Activated naive CD4-positive, alpha-beta T cell treated with anti-CD3 and anti-CD28 coated beads for 36 hours (primary cell): ENCODE results near the gene DNAH5. TPM values are rescaled to one million over a fixed set of nuclear protein-coding genes. Genes with fewer than 3 reads are reported as not detected.

ENCODE experiments used
- CTCF ChIA-PET: fragments of 350-600 bp; sonication (Branson Sonifier 250); formaldehyde crosslinking; loops from one replicate; lab custom pipeline; 2021; ENCODE audit warnings: antibody characterized with exemption; lab: Charles Lee
- DNase-seq: peaks from one replicate; pipeline ENCODE4 v3.0.0-alpha.2; 2020
- H3K27ac Mint-ChIP-seq: one replicate; pipeline ENCODE4 v1.8.0; 2021; ENCODE audit warnings: mild to moderate bottlenecking, mixed read lengths
- H3K27me3 Mint-ChIP-seq: one replicate; pipeline ENCODE4 v1.8.0; 2021; ENCODE audit warnings: low read depth, mixed read lengths
- H3K36me3 Mint-ChIP-seq: one replicate; pipeline ENCODE4 v1.8.0; 2021; ENCODE audit warnings: low read depth, mixed read lengths
- H3K4me1 Mint-ChIP-seq: one replicate; pipeline ENCODE4 v1.8.0; 2021; ENCODE audit warnings: low read depth, mixed read lengths
- H3K4me3 Mint-ChIP-seq: one replicate; pipeline ENCODE4 v1.8.0; 2021; ENCODE audit warnings: mild to moderate bottlenecking, moderate library complexity, mixed read lengths
- H3K9me3 Mint-ChIP-seq: one replicate; pipeline ENCODE4 v1.8.0; 2021; ENCODE audit warnings: mixed read lengths
- intact Hi-C: fragments of 100-400 bp; cut with micrococcal nuclease; formaldehyde crosslinking; loops from one replicate; pipeline ENCODE4 v1.15.1; 2023
- total RNA-seq, 2 experiments: library from RNA; stranded (reverse); gene quantifications; one replicate each; pipeline ENCODE4 v1.2.3, GENCODE V29; 2021

Gene DNAH5
- total RNA-seq, 2 experiments from 2014 or later, result not detected

DNA sequence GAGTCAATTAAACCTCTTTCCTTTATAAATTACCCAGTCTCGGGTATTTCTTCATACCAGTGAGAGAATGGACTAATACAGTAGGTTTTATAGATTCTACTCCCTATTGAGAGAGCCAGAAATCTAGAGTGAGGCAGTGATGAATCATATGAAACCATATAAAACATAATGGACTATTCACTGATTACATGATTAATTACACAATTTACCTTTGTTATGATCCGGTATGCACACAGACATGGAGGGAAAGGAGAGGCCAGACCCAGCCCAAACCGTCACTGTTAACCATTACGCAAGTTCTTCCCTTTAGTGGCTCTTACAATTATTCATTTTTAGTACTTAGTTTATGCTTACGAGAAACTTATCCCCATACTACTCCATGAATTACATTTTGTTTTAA is 205.0 kb downstream of the DNAH5 start:
- Mint-ChIP-seq H3K4me1 (no peaks in the 10 kb centered on the region), H3K4me3 (no peak overlapping the region), H3K27ac (no peak overlapping the region), H3K27me3 (no peaks in the 10 kb centered on the region), H3K9me3 (peaks cover 12% of the 10 kb centered on the region), H3K36me3 (no peaks in the 10 kb centered on the region)
- CTCF ChIA-PET, result no interaction called here
- intact Hi-C loops, result no loop called here
- no peak for DNase-seq

DNA sequence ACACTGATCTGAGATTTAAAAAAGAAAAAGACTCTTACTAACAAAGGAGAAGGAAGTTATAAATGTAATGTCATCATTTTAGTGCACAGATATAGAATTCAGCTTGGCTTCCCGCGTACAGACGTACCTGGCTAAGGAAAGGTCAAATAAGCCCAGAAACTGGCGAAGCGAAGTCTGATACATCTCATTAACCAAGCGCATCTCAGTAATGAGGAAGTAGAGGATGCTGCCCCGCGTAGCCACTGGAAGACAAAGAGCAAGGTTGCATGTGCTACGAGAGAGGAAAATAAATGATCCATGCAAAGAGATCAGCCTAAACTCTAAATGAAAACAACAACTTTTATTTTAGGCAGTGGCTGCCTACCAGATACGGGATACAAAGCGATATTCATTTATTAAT is 208.8 kb downstream of the DNAH5 start:
- DNase-seq, result no peak
- CTCF ChIA-PET, result no interaction called here
- H3K4me3 Mint-ChIP-seq, result no peak overlapping the region
- intact Hi-C loops, result no loop called here
- peaks cover 12% of the 10 kb centered on the region for H3K9me3 Mint-ChIP-seq
- no peak overlapping the region for H3K27ac Mint-ChIP-seq
- H3K27me3 Mint-ChIP-seq, result no peaks in the 10 kb centered on the region
- H3K36me3 Mint-ChIP-seq, result no peaks in the 10 kb centered on the region
- no peaks in the 10 kb centered on the region for H3K4me1 Mint-ChIP-seq

DNA sequence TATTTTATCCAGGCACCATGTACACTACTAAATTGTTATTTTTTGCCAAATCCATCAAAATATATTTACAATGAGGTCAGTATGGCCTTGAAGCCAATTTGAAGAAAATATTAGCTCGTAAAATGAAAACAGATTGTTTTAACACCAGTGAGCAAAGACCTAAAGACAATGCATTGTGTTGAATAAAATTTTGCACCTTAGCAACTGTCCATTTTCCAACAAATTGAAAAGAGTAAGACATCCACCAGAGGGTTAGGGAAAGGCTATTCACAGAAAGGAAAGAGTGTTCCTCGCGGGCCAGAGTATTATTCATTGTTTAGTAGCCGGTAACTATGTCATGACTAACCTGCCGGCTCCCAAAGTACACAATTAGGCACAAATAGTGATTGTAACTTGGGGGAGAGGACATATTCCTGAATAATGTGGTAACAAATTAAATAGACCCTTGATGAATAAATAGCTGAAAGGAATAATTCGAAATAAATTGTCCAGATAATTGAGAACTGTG is 213.3 kb downstream of the DNAH5 start:
- H3K27me3 Mint-ChIP-seq, result no peaks in the 10 kb centered on the region
- DNase-seq, result no peak
- intact Hi-C loops, result no loop called here
- no peaks in the 10 kb centered on the region for H3K4me1 Mint-ChIP-seq
- no peak overlapping the region for H3K27ac Mint-ChIP-seq
- peaks cover 5% of the 10 kb centered on the region for H3K9me3 Mint-ChIP-seq
- CTCF ChIA-PET, result no interaction called here
- H3K36me3 Mint-ChIP-seq, result no peaks in the 10 kb centered on the region
- no peak overlapping the region for H3K4me3 Mint-ChIP-seq

DNA sequence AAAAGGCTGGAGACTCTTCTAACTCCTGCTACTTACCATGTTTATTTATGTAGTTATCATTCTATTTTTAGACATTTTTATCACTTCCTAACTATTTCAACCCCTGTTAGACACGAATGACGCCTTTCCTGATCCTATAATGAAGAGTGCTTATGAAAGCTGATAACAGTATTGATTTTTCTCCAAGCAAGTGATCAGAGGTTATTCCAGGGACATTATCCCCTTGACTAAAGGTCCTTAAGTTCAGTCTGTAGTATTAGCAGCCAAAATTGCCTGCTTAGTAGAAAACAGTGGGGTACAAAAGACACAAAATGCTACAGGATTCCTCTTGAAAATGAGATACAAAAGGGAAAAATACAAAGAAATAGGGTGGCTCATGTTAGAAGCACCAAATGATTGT is 235.6 kb downstream of the DNAH5 start:
- Mint-ChIP-seq H3K4me1 (no peaks in the 10 kb centered on the region), H3K27me3 (peaks cover 2% of the 10 kb centered on the region), H3K36me3 (no peaks in the 10 kb centered on the region), H3K4me3 (no peak overlapping the region), H3K27ac (no peak overlapping the region), H3K9me3 (no peaks in the 10 kb centered on the region)
- no peak for DNase-seq
- intact Hi-C loops, result no loop called here
- CTCF ChIA-PET, result no interaction called here

DNA sequence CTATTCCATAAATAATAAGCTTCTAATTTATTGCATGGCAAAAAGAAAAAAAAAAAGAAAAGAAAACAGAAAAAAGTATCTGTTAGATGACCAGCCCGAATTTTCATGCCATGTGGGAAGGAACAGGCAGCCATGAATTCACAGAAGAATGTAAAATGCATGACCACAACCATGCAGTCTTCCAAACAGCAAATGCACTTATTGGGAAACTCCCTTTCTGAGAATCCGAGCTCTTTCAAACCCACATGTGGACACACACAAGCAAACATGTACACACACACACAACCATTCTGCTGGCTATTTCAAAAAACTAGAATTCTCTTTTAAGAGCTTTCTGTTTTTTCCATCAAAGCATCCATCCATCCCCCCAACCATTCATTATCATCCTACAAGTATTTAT is 236.1 kb downstream of the DNAH5 start:
- H3K27ac Mint-ChIP-seq, result no peak overlapping the region
- intact Hi-C loops, result no loop called here
- H3K4me3 Mint-ChIP-seq, result no peak overlapping the region
- peaks cover 2% of the 10 kb centered on the region for H3K27me3 Mint-ChIP-seq
- H3K4me1 Mint-ChIP-seq, result no peaks in the 10 kb centered on the region
- no peaks in the 10 kb centered on the region for H3K36me3 Mint-ChIP-seq
- no peak for DNase-seq
- H3K9me3 Mint-ChIP-seq, result no peaks in the 10 kb centered on the region
- CTCF ChIA-PET, result no interaction called here

DNA sequence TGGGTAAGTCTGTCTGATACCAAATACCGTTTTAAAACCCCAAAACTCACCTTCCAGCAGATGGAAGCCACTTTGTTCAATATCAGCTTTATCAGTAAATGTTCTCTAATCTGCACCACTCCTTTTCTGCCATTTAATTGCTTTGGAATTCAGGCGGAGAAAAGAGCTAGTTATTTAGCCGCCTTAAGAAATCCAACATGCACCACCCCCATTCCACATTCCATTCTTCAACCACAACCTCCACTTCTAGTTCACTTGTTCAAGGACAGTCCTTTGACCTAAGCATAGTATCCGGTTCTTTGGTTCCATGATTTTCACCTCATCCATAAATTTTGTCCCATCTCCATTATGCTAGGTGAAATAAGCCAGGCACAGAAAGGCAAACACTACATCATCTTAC is 240.1 kb downstream of the DNAH5 start:
- no peaks in the 10 kb centered on the region for H3K4me1 Mint-ChIP-seq
- no peaks in the 10 kb centered on the region for H3K9me3 Mint-ChIP-seq
- CTCF ChIA-PET, result no interaction called here
- intact Hi-C loops, result no loop called here
- H3K27ac Mint-ChIP-seq, result no peak overlapping the region
- peaks cover 2% of the 10 kb centered on the region for H3K27me3 Mint-ChIP-seq
- H3K4me3 Mint-ChIP-seq, result no peak overlapping the region
- no peaks in the 10 kb centered on the region for H3K36me3 Mint-ChIP-seq
- no peak for DNase-seq

DNA sequence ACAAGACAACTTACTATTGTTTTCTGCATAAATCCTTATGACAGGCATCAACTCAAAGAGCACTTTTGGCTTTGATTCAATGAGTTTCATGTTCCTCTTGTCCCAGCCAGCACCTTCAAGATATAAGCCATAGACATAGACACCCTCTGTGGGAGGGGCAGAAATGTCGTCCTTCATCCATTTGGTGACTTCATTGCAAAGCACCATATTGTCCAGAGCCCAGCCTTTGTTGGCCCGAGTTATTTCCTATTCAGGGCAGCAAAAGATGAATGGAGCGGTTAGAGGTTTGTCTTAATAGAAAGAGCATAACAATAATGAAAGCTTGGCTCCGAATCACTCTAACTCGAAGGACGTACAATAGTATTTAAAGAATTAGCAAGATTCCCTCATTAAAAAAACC is 243.9 kb downstream of the DNAH5 start:
- Mint-ChIP-seq H3K27ac (no peak overlapping the region), H3K4me1 (no peaks in the 10 kb centered on the region), H3K9me3 (peaks cover 3% of the 10 kb centered on the region), H3K27me3 (no peaks in the 10 kb centered on the region), H3K4me3 (no peak overlapping the region), H3K36me3 (no peaks in the 10 kb centered on the region)
- CTCF ChIA-PET, result no interaction called here
- DNase-seq, result no peak
- intact Hi-C loops, result no loop called here

DNA sequence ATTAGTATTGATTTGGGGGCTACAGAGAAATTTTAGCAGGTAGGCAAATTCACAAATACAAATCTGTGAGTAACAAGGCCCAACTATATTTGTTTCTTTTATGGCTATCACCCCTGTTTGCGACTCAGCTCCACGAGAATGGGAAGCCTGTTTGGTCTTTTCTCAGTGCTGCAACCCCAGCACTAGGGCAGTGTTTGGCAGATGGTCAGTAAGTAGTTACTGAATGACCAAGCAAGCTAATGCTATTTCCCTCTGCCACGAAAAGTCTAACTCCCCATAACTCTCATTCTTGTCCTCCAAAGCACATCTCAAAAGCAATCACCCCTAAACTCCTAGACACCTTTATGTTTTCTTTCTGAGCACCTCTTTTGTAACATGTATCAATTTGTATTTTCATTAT is 245.6 kb downstream of the DNAH5 start:
- intact Hi-C loops, result no loop called here
- Mint-ChIP-seq H3K27ac (no peak overlapping the region), H3K4me1 (no peaks in the 10 kb centered on the region), H3K36me3 (no peaks in the 10 kb centered on the region), H3K27me3 (no peaks in the 10 kb centered on the region), H3K9me3 (peaks cover 3% of the 10 kb centered on the region), H3K4me3 (no peak overlapping the region)
- DNase-seq, result no peak
- CTCF ChIA-PET, result no interaction called here

DNA sequence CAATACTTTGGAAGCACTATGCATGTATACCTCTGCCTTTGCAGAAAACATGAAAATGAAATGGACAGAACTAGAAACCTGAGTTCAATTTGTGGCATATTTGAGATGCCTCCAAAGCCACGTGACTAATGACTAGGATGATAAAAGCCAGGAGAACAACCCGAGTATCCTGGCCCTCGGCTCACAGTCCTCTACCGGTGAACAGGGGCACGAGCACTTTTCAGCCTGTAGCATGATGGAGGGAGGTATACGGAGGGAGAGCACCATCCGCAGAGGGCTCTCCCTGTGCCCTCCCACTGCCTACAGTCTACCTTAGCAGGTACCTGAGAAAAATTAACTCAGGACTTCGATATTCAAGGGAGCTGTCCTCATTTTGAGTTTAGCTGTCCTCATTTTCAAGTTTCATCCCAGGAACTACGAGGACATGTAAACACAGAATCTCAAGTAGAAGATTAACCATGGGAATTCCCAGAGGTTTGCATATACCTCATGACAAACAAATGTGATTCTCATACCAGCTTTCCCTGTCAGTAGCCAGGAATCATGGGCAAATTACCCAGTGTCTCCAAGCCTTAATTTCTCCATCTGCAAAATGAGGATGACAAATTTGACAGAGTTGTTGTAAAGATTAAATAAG is 249.3 kb downstream of the DNAH5 start:
- DNase-seq, result no peak

DNA sequence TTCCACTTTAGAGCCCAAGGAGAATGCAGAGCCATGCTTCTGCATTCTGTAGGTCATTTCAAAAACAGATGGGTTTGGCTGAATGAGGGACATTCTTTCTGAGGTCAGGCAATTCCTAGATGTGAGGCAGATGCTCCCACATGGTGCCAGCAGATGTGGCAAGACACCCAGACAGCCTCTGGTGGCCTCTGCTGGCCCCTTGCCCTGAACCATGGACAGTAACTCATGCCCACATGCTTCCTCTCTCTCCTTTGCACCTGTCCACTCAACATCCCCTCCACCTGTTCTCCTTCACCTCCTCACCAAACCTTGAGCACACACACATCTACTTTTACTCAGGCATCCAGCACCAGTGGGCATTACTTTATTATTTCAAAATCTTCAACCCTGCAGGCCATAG is 252.3 kb downstream of the DNAH5 start:
- no peaks in the 10 kb centered on the region for H3K36me3 Mint-ChIP-seq
- CTCF ChIA-PET, result no interaction called here
- no peak for DNase-seq
- peaks cover 6% of the 10 kb centered on the region for H3K9me3 Mint-ChIP-seq
- intact Hi-C loops, result no loop called here
- no peaks in the 10 kb centered on the region for H3K4me1 Mint-ChIP-seq
- H3K27me3 Mint-ChIP-seq, result no peaks in the 10 kb centered on the region
- no peak overlapping the region for H3K27ac Mint-ChIP-seq
- H3K4me3 Mint-ChIP-seq, result no peak overlapping the region

More for the DNA sequence above, 249.3 kb downstream of the DNAH5 start:
- H3K27me3 Mint-ChIP-seq, result no peaks in the 10 kb centered on the region
- intact Hi-C loops, result no loop called here
- H3K4me3 Mint-ChIP-seq, result no peak overlapping the region
- H3K9me3 Mint-ChIP-seq, result peaks cover 3% of the 10 kb centered on the region
- H3K36me3 Mint-ChIP-seq, result no peaks in the 10 kb centered on the region
- H3K4me1 Mint-ChIP-seq, result no peaks in the 10 kb centered on the region
- H3K27ac Mint-ChIP-seq, result no peak overlapping the region
- CTCF ChIA-PET, result no interaction called here

DNA sequence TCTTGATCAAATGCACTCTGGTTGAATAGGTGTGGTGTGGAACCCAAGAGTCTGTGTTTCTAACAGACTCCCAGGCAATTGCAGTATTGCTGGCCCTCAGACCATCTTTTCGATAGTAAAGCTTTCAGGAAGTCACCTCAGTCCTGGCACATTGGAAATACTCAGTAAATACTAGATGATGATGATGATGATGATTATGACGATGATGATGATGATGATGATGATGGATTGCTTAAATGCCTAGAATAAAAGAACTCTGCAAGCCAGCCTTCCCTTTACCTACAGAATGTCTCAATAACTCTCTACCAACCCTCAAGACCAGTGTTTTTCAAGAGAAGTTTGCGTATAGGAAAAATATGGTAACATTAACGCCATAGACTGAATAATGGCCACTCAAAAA is 268.0 kb downstream of the DNAH5 start:
- intact Hi-C loops, result no loop called here
- Mint-ChIP-seq H3K27me3 (no peaks in the 10 kb centered on the region), H3K9me3 (peaks cover 9% of the 10 kb centered on the region), H3K4me1 (no peaks in the 10 kb centered on the region), H3K4me3 (no peak overlapping the region), H3K27ac (no peak overlapping the region), H3K36me3 (no peaks in the 10 kb centered on the region)
- CTCF ChIA-PET, result no interaction called here
- no peak for DNase-seq

DNA sequence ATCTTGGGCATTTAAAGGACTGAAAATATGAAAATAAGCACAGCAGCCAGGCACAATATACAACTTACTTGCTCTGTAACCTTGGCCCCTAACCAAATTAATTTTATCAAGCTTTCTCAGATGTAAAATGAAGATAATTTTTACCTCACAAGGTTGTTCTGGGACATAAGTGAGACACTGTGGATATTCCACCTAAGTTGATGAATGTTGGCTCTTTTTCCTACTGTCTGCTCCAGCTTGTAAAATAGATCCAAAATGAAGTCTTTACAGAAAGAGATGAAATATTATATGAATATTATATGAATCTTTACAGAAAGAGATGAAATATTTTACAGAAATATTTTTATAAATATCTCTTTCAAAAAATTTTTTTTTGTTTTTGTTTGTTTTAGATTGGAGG is 270.1 kb downstream of the DNAH5 start:
- intact Hi-C loops, result no loop called here
- Mint-ChIP-seq H3K27ac (no peak overlapping the region), H3K4me1 (no peaks in the 10 kb centered on the region), H3K9me3 (peaks cover 9% of the 10 kb centered on the region), H3K36me3 (no peaks in the 10 kb centered on the region), H3K4me3 (no peak overlapping the region), H3K27me3 (no peaks in the 10 kb centered on the region)
- CTCF ChIA-PET, result no interaction called here
- no peak for DNase-seq

DNA sequence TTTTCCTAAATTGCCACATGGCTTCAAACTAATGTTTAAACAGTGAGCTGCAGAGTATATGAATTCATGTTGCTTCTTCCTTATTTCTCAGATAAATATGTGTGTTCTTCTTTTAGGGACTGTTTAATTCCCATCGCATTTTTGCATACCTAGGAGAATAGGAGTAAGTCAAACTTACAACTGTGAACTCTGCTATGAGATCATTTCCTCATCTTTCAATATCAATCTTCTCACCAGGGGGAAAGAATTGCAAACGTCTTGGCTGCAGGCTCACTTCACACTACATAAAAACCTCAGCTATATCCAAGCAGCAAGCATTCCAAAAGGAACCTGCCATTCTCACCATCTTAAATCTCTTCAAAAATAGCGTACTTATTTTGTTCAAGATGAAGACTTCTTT is 271.0 kb downstream of the DNAH5 start:
- intact Hi-C loops, result no loop called here
- H3K27me3 Mint-ChIP-seq, result no peaks in the 10 kb centered on the region
- H3K9me3 Mint-ChIP-seq, result peaks cover 11% of the 10 kb centered on the region
- CTCF ChIA-PET, result no interaction called here
- DNase-seq, result no peak
- H3K4me3 Mint-ChIP-seq, result no peak overlapping the region
- no peak overlapping the region for H3K27ac Mint-ChIP-seq
- H3K36me3 Mint-ChIP-seq, result no peaks in the 10 kb centered on the region
- no peaks in the 10 kb centered on the region for H3K4me1 Mint-ChIP-seq
